ENCODE data around the gene JAG2.
A peak's percentile ranks its signal among the peaks of the same experiment; 100 is the strongest.

JAG2 gene

DNA sequence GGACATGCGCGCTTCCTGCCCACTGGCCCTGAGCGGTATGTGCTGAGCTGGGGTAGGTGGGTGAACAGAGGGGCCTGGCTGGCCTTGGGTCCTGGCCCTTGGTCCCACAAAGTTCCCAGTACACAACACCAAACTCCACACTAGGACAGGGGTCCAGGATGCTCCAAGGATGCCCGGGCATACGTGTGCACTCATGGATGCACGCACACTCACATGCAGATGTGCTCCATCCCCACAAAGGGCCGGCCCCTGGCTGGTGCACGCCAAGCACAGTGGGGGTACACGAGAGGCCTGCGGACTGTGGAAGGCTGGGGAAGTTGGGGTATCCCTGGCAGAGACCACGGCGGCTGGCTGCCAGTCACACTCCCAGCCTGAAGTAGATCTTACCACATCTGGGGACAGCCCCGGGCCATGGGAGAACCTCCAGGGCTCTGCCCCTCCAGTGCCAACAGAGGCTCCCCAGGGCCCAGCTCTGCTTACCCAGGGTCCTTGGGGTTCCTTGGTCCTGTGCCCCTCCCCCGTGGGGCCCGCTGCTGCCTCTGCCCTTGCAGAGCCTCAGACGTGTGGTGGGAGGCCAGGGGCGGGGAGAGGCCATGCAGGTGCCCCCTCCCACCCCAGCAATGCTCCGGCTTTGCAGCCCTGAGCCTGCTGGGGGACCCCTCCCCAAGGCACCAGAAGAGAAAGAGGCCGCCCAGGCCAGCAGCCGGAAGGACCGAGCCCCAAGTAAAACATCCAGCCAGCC lies 36.5 kb upstream of the JAG2 start:
- in situ Hi-C loops (cut with HindIII; ENCODE audit: low pct_ligation_motif_present, low pct_unique_long_range_greater_than_20kb, low sequenced_read_pairs): no loop called here
- DNase-seq: no peak

- DNase-seq: peak; percentile 65
- in situ Hi-C loops (cut with HindIII; ENCODE audit: low pct_ligation_motif_present, low pct_unique_long_range_greater_than_20kb, low sequenced_read_pairs): no loop called here
Observed at GRCh38 chr14:105204206-105204930, 35.8 kb upstream of the JAG2 start.

DNA sequence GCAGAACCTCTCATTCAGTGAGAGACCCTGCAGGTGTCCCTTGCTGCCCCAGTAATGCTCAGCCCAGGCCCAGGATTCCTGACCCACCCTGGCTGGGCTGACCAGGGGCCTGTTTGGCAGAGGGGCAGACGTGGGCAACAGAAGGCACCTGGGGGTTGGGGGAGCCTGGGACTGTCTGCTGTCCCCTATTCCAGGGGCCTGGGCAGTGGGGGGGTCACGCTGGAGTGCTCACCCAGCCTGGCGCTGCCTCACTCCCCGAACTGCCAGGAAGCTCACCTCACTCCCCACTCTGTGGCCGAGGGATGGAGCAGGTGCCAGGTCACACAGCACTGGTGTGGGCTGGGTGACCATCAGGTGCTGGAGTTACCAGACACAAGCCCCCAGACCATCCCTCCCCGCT lies 35.1 kb upstream of the JAG2 start:
- in situ Hi-C loops (cut with HindIII; ENCODE audit: low pct_ligation_motif_present, low pct_unique_long_range_greater_than_20kb, low sequenced_read_pairs): no loop called here
- DNase-seq: no peak

DNA sequence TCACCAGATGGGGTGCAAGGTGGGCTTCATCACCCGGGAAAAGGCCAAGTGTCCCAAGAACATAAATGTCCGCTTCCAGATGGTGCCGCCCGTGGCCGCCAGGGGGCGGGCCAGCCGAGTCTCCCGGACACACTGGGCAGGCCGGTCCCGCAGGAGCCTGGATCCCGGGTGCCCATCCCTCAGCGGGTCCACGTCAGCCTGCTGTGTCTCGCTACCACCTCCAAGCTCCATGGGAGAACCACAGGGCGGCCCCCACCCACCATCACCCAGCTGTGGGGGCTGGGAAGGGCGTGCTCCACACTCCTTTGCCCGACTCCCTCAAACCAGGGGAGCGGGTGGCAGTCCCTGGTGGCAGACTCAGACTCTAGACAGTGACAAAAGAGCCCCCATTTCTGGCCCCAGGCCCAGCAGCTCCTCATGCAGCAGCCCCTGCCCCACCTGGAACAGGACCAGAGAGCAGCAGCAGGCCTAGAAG lies 34.5 kb upstream of the JAG2 start:
- DNase-seq: peak; percentile 60
- in situ Hi-C loops (cut with HindIII; ENCODE audit: low pct_ligation_motif_present, low pct_unique_long_range_greater_than_20kb, low sequenced_read_pairs): no loop called here

DNA sequence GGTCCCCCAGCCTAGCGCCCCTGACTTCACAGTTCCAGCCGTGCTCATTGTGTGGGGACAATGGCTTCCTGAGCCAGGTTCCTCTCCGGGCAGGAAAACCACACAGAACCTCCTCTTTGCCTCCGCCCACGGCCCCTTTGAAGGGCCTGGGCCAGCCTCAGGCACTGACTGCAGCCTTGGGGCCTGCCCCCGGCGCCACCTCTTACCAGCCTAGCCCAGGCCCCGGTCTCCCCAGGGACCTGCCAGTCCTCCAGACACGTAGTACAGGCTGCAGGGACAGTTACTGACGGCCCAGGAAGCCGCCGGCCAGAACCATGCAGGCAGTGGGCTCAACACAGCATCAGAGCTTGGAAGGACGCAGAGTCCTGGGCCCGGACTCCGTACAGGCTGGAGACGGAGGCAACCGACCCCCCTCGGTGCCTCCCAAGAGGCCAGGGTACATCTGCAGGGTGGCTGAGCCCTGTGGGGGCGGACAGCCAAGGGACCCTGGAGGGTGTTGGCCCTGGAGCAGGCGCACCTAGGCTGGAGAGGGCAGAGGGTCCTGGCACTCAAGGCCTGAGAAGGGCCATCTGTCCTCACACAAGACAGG lies 33.4 kb upstream of the JAG2 start:
- no peak for DNase-seq
- in situ Hi-C loops (cut with HindIII; ENCODE audit: low pct_ligation_motif_present, low pct_unique_long_range_greater_than_20kb, low sequenced_read_pairs): no loop called here

- in situ Hi-C loops (cut with HindIII; ENCODE audit: low pct_ligation_motif_present, low pct_unique_long_range_greater_than_20kb, low sequenced_read_pairs): no loop called here
- DNase-seq: no peak
Observed at GRCh38 chr14:105201156-105201924, 32.8 kb upstream of the JAG2 start.

DNA sequence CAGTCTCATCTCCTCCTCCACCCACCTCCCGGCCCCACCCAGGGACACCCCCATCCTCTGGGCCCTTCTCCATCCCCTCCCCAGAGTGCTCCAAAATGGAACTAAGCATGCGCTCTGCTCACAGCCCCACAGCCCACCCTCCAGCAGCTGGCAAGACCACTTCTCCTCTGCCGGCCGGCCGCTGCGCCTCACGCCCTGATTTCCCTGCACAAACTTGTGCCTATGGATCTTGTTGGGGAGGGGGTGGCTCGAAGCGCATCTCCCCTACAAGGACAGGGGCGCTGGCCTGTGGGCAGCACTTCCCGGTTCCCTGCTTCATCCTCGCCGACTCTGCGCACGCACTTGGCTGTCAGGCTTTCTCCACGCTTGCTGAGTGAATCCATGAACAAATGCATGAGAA lies 32.1 kb upstream of the JAG2 start:
- no peak for DNase-seq
- in situ Hi-C loops (cut with HindIII; ENCODE audit: low pct_ligation_motif_present, low pct_unique_long_range_greater_than_20kb, low sequenced_read_pairs): no loop called here

DNA sequence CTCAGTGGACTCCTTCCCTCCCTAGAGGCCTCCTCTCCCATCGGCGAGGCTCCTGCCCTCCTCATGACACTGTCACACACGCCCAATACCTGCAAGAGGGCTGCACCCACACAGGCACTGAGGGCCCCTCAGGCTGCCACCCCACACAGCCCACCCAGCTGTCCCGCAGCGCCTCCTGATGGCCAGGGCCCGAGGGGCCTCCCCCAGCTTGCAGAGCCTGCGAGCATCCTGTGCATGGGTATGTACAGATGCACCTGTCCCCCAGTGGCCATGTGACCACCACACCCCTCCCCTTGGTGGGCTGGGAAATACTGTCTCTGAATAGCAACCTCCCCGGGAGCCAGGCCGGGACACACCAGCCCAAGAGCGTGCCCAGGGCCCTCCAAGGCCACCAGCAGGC lies 31.5 kb upstream of the JAG2 start:
- in situ Hi-C loops (cut with HindIII; ENCODE audit: low pct_ligation_motif_present, low pct_unique_long_range_greater_than_20kb, low sequenced_read_pairs): no loop called here
- no peak for DNase-seq

- in situ Hi-C loops (cut with HindIII; ENCODE audit: low pct_ligation_motif_present, low pct_unique_long_range_greater_than_20kb, low sequenced_read_pairs): no loop called here
- DNase-seq: peak; percentile 11
Observed at GRCh38 chr14:105199093-105199492, 30.5 kb upstream of the JAG2 start.

- DNase-seq: no peak
- in situ Hi-C loops (cut with HindIII; ENCODE audit: low pct_ligation_motif_present, low pct_unique_long_range_greater_than_20kb, low sequenced_read_pairs): no loop called here
Observed at GRCh38 chr14:105198588-105198987, 30.0 kb upstream of the JAG2 start.

GRCh38 chr14:105197211-105197641 lies 28.6 kb upstream of the JAG2 start:
- in situ Hi-C loops (cut with HindIII; ENCODE audit: low pct_ligation_motif_present, low pct_unique_long_range_greater_than_20kb, low sequenced_read_pairs): no loop called here
- DNase-seq: no peak

DNA sequence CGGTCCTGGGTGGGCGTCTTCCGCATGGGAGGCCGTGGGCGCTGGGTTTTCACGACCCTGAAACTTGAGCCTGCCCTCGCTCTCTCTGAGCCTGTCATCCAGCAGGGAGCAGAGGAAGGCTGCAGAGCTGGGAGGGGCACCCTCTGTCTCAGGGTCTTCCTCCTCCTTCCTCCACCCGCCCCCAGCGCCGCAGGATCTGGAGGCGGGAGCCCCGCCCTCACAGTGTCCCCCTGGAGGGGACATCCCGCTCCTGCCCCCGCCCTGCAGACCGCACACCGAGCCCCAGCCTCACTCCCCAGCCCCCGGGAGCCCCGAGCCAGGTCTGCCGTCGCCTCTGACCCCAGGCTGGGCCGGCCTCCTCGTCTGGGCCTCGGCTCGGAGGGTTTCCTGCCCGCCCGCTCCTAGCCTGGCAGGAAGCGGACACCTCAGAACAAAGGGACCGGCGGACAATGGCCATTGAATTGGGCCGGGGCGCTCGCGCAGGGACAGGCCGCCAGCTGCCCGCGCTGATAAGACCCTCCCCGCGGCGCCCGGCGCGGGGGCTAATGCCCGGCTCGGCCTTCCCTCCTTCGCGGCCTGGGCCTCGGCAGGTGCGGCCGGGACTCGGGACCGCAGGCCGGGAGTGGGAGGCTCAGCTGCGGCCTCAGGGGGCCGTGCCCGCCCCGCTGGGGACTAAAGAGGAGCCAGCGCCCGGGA lies 27.8 kb upstream of the JAG2 start:
- in situ Hi-C loops (cut with HindIII; ENCODE audit: low pct_ligation_motif_present, low pct_unique_long_range_greater_than_20kb, low sequenced_read_pairs): no loop called here

DNA sequence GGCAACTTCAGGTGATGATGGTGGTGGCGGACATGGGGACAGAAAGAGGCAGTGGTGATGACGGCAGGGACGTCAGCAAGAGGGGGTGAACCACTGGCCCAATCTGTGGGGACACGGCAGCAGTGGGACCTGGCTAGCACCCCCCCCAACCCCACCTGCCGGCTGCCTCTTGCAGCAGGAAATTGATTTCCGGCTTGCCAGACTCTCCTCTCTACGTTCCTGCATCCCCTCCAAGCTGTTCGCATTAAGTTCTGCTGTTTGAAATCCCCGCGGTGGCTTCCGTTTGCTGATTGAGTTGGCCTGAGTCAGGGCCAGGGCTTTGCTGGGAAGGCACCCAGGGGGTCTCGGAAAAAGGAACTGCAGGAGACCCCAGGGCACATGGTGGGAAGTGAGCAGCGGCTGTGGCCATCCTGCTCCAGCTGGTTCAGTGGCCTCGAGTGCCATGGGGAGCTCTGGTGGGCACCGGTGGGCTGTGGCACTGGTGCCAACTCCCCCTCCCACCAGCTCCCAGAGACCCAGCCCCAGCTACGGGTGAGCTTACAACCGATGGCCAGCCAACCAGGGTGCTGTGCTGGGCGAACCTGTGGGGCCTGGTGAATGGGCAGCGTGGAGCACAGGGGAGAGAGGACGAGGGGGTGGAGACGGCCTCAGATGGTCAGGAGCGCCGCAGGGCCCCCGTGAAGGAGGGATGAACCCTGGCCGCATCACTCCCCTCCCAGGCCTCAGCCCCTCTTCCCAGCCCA lies 27.1 kb upstream of the JAG2 start:
- in situ Hi-C loops (cut with HindIII; ENCODE audit: low pct_ligation_motif_present, low pct_unique_long_range_greater_than_20kb, low sequenced_read_pairs): no loop called here
- DNase-seq: no peak

More for the DNA sequence above, 27.8 kb upstream of the JAG2 start:
- DNase-seq: no peak

- DNase-seq: no peak
- in situ Hi-C loops (cut with HindIII; ENCODE audit: low pct_ligation_motif_present, low pct_unique_long_range_greater_than_20kb, low sequenced_read_pairs): no loop called here
Observed at GRCh38 chr14:105195051-105195450, 26.5 kb upstream of the JAG2 start.

DNA sequence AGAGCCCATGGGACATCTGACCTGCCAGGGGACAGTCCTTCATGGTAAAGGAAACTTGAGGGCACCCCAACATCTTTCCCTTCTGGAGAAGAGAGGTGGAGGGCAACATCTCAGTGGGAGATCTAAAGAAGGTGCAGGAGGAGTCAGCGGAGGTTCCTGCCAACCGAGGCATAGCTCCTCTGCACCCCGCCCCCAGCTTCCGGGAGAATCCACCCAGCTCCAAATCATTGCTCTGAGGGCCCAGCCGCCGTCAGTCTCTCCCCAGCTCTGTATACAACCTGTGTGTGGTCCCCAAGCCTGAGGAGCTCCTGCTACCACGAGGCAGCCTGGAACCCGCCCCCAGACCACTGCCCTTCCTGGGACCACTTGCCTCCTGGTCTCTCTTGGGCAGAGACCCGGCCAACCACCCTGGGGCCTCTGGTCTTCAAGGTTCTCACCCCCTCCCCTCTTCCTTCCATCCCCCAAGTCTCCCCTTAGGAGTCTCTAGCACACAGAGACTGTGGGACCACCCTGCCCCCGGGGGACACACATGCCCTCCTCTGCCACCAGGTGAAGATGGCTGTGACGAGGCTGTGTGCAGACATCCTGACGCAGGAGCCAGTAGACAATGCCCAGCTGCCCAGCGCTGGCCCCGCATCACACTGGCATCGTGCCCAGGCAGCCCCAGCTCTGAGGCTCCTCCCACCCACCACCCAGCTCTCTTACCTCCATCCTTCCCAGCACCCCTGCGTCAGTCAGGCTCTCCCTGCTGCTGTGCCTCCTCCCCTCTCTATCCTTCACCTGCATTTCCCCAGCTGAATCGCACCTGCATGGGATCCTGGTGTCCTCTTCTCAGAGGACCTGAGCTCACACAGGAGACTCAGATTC lies 25.6 kb upstream of the JAG2 start:
- DNase-seq: peak; percentile 10
- in situ Hi-C loops (cut with HindIII; ENCODE audit: low pct_ligation_motif_present, low pct_unique_long_range_greater_than_20kb, low sequenced_read_pairs): no loop called here

DNA sequence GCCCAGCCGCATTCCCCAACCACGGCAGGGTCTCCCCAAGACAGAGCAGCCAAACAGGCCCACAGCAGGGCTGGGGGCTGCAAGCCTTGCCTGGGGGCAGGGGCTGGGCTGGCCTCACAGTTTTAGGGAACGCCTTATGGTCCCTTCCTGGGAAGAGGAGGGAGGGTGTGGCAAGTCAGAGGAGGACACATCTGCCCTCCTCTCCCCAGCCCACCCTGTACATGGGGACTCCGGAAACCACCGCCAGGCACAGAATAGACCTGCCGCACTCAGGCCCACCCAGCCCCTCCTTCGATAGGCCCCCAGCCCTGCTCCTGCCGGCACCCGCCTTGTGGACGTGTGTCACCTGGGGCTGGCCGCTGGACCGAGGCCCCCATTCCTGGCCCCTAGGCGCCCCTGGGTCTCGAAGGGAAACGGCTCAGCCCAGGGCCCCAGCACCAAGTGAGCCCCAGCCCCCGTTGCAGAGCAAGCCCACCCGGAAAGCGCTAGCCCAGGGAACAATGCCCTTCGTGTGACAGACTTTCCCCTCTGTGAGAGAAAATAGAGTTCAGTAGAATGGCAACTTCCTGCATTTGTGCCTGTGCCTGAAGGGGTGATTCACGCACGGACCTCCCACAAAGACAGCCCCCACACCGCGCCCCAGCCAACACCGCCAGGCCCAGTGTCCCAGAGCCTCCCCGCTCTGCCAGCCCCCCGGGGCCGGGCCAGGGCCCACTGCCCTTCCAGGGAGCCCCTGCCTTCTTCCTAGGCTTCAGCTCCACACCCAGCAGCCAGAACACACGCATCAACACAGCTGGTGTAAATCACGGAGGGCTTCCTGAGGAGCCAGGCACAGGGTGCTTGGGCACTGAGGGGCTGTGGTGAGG lies 24.5 kb upstream of the JAG2 start:
- in situ Hi-C loops (cut with HindIII; ENCODE audit: low pct_ligation_motif_present, low pct_unique_long_range_greater_than_20kb, low sequenced_read_pairs): no loop called here
- DNase-seq: no peak
